NCI-H460 (cell line): Measurements from ENCODE around the gene RCN1. TPM values are rescaled to one million over a fixed set of nuclear protein-coding genes. Genes with fewer than 3 reads are reported as not detected.
A peak's percentile ranks its signal among the peaks of the same experiment; 100 is the strongest.
"Not testable (repeated sequence)": the region's sequence is repeated elsewhere in the genome, so short reads cannot be mapped to it uniquely, and the experiment has no call there.

Source experiments
- DNase-seq: peaks from one replicate; pipeline ENCODE4 v3.0.0-alpha.2; 2016; ENCODE audit warnings: low read depth; ENCODE audit errors: extremely low read depth
- polyA plus RNA-seq: library from polyadenylated mRNA; depleted of rRNA; stranded (reverse); fragments of >200 nt; gene quantifications from 2 replicates; pipeline ENCODE4 v1.2.3, GENCODE V29; 2014; cell fraction: nucleus; rRNA removed
- total RNA-seq: library from RNA; depleted of rRNA; stranded (reverse); fragments of >200 nt; shearing (Covaris generic); gene quantifications from 2 replicates; pipeline ENCODE4 v1.2.3, GENCODE V29; 2014; rRNA removed

The RCN1 gene
- 111 and 132 TPM in 2 replicates for total RNA-seq
- polyA plus RNA-seq, result 78.5 and 97.4 TPM in 2 replicates

- peak; percentile 34 for DNase-seq
These were observed at the start of gene RCN1 for GRCh38 chr11:32090545-32091370. Gene RCN1 (plus strand): TSS chr11:32091074. CDS start chr11:32091197, 123 bp downstream.

GRCh38 chr11:32043737-32044136, 47.1 kb upstream of the RCN1 start:
- no peak for DNase-seq

DNA sequence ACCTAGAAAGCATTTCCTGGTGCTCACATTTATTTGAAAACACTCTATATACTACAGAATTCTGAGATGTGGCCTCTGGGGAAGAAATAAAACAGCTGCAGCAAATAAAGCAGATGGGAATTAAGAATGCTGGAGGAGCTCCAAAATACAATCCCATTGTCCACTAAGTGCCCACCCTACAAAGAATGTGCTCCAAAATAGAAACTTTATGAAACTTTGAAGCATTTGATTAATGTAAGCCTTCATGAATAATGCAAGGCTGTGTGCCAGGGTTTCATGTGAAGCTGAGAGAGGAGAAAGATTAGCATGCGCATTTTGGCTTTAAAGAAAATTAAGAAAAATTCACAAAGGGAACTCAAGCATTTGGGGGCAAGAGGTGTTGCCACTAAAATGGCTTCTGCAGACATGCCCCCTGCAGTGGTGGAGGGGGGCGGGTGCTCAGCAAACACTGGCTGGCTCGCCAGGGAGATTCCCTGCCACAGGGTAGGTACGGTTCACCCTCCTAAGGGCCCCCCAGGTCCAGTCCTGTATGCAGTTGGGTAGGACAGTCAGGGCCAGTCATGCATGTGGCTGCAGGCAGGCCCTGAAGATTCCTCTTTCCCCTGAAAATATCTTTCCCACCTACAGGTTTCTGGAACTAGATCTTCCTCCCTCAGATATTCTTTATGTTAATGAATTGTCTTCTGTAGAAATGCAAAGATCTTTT, 46.6 kb upstream of the RCN1 start:
- DNase-seq, result no peak

GRCh38 chr11:32045456-32045855, 45.4 kb upstream of the RCN1 start:
- DNase-seq, result no peak

DNA sequence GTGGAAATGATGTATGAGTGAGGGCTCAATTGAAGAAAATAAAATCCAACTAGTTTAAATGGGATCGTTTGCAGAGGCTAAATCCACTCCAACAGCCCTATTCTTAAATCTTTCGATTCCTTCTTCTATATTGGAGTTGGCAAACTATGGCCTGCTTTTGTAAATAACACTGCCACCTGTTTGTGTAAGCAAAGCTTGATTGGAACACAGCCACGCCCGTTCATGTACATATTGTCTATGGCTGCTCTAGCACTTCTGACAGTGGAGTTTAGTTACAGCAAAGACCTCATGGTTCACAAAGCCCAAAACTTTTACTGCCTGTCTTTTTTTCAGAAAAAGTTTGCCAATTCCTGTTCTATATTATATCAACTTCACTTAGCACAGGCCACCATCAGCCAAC, 40.6 kb upstream of the RCN1 start:
- no peak for DNase-seq

GRCh38 chr11:32052215-32052614, 38.7 kb upstream of the RCN1 start:
- peak; percentile 46 for DNase-seq

DNA sequence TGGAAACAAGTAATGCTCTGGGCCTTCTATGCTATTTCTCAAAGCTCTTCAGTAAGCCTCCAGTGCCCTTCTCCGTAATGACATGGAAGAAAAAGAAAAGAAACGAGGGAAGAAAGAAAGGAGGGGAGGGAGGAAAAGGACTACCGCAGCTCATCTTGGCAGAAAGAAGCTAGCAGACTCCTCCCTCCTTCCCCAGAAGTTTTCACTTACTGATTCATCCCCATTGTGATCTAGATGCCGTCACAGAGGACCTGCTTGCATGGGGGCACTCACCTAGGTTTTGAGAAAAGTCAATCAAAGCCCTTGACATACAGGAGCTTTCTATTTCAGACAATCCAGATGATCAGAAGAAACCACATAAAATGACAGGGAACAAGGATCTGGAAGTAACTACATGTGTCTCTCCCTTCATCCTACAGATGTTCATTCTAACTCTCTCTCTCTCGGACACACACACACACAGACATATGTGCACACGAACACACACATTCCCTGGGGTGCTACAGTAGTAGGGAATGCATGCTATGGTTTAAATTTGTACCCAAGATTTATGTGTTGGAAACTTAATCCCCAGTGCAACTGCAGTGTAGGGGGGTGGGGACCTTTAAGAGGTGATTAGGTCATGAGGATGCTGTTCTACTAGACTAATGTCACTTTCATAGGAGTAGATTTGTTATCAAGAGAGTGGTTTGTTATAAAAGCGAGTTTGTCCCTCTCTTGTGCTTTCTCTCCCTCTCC, 37.6 kb upstream of the RCN1 start:
- DNase-seq, result no peak

- no peak for DNase-seq
These were observed 35.0 kb upstream of the RCN1 start for GRCh38 chr11:32055861-32056260.

DNA sequence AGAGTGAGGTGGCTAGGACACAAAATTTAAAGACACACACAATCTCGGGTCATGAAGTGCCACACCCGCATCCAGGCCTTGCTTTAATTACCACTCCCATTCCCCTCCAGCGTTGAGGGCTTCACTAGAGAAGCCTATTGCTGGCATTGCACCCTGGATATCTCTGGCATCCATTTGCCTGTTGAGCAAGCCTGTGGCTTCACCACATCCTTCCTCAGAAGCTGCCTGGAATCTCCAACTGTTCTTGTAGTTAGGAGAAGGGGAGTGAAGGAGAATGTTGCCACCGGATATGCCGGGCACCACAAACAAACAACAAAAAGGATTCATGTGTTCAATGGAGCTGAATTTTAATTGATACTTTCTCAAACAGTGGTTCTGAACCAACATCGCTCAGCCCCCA, 34.4 kb upstream of the RCN1 start:
- no peak for DNase-seq

GRCh38 chr11:32059686-32060462, 31.0 kb upstream of the RCN1 start:
- no peak for DNase-seq

GRCh38 chr11:32062540-32062939, 28.3 kb upstream of the RCN1 start:
- no peak for DNase-seq

DNA sequence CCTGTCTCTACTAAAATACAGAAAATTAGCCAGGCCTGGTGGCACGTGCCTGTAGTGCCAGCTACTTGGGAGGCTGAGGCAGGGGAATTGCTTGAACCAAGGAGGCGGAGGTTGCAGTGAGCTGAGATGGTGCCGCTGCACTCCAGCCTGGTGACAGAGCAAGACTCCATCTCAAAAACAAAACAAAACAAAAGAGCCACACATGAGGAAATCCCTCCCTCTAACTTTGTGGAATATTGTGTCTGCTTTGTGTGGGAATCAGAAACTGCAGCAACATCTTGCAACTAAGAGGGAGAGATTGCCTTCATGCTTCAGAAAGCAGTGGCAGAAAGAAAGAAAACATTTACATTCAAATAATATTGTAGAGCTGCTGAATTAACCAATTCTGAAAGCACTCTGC, 27.8 kb upstream of the RCN1 start:
- not testable (repeated sequence) for DNase-seq

- no peak for DNase-seq
These were observed 24.8 kb upstream of the RCN1 start for GRCh38 chr11:32065865-32066629.

GRCh38 chr11:32068134-32068870, 22.6 kb upstream of the RCN1 start:
- DNase-seq, result no peak

DNA sequence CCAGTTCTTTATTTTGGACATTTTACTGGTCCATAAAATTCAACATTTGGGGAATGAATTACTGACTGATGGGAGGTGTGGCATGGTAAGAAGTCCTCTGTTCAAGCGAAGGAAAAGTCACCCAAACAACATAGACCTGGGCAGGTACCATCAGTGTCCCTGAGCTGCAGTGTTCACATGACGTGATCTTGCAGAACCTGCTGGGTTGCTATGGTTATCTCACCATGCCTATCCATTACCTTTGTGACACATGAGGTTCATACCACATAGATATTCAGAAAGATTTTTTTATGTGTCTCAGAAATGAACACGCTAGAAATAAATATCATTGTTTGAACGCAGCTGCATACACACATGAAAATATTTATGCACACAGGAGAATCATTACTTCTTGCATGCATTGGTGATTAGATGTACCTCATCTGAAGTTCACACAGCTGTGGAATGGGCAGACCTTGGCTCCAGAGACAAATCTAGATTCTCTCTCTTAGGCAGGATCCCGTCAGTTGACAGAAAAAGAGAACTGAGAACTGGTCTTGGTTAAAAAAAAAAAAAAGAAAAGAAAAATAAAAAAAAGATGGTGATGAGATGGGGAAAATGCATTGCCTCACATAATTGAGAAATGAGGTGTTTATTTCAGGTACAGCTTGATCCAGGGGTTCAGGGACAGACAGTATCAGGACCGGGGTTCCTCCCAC, 21.4 kb upstream of the RCN1 start:
- no peak for DNase-seq

DNA sequence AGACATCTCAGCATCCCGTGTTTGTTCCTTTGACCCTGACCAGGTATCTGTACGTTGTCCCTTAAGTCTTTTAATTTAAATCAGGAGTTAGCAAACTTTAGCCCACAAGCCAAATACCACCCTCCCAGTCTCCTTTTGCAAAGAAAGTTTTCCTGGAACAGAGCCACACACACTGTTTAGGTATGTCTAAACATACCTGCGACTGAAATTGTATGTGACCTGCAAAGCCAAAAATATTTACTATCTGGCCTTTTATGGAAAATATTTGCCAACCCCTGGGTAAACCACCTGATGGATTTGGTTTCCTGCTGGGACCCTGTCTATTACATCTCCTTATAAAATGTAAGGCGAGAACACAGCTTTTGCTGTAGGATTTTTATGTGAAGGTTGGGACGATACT, 20.2 kb upstream of the RCN1 start:
- no peak for DNase-seq

GRCh38 chr11:32071811-32072210, 19.1 kb upstream of the RCN1 start:
- peak; percentile 30 for DNase-seq

- no peak for DNase-seq
These were observed 17.8 kb upstream of the RCN1 start for GRCh38 chr11:32072872-32073643.
